ENCODE measurements around the gene SMPD3. TPM values are rescaled to one million over a fixed set of nuclear protein-coding genes. Genes with fewer than 3 reads are reported as not detected.

Gene SMPD3
- total RNA-seq, 1 experiment from 2014 or later: 0.89 TPM

- TF ChIP-seq EGR1 (IDR thresholded peaks at IDR 0.05; ENCODE audit: low read depth): no peak
Measured at GRCh38 chr16:68385371-68385770, 62.9 kb downstream of the SMPD3 start (continued).

- no peak overlapping the region for H3K4me3 ChIP-seq (replicated peaks in 1 of 2; ENCODE audit: low read depth in 1 of 2, low read length in 2 of 2)
- no peak overlapping the region for H2AFZ ChIP-seq (ENCODE audit: low read depth, low read length, poor library complexity, severe bottlenecking)
- intact Hi-C loops (cut with micrococcal nuclease): no loop called here
- H3K27me3 ChIP-seq (ENCODE audit: insufficient read depth, low read length): no peaks in the 10 kb centered on the region
- H3K27ac ChIP-seq (ENCODE audit: low read depth, low read length): no peak overlapping the region
- H3K36me3 ChIP-seq (ENCODE audit: control insufficient read depth in 1 of 2, insufficient read depth in 2 of 2, low read length in 2 of 2): no peaks in the 10 kb centered on the region
- H3K9me2 ChIP-seq (ENCODE audit: insufficient read depth): no peaks in the 10 kb centered on the region
- H3K79me2 ChIP-seq (ENCODE audit: insufficient read depth, low read length): no peaks in the 10 kb centered on the region
- RAD21 ChIA-PET (ENCODE audit: low non-redundant PET in 1 of 2, low total read pairs in 2 of 2, uncharacterized antibody in 2 of 2, unreplicated experiment in 2 of 2): no interaction called here
- H4K20me1 ChIP-seq (ENCODE audit: insufficient read depth): no peaks in the 10 kb centered on the region
- no TSS peak for BruUV-seq (replicated peaks)
- H3K4me1 ChIP-seq (ENCODE audit: control insufficient read depth in 1 of 2, insufficient read depth in 2 of 2, low read length in 2 of 2): peaks cover 0 to 15% of the 10 kb centered on the region in 2 experiments; a peak in 1 of 4 replicates
- DNase-seq (ENCODE audit: low read depth, low spot score): no peak
- POLR2A ChIA-PET: no interaction called here
- H3K4me2 ChIP-seq (ENCODE audit: low read length): no peak overlapping the region
- no peaks in the 10 kb centered on the region for H3K9me3 ChIP-seq (ENCODE audit: control insufficient read depth in 1 of 2, insufficient read depth in 1 of 2, low read depth in 1 of 2, low read length in 2 of 2)
- CTCF ChIA-PET: interaction anchor here (0.8 kb wide), 1 partner anchor 12 kb away, joined by 3 read pairs; no protein-coding TSS in a partner anchor
- ATAC-seq: no peak
- H3K9ac ChIP-seq (ENCODE audit: low read length): no peak overlapping the region
- TF ChIP-seq YY1 (IDR thresholded peaks at IDR 0.05; ENCODE audit: extremely low read depth, insufficient replicate concordance, low read depth, low read length) (no peak), CBX3 (IDR thresholded peaks at IDR 0.05; ENCODE audit: low read depth) (no peak), SRF (IDR thresholded peaks at IDR 0.05; ENCODE audit: low read depth) (no peak), EZH2 (IDR thresholded peaks at IDR 0.05) (no peak)
Measured at GRCh38 chr16:68384288-68385161, 63.8 kb downstream of the SMPD3 start.

- no peak overlapping the region for H3K9ac ChIP-seq (ENCODE audit: low read length)
- no peak overlapping the region for H3K27ac ChIP-seq (ENCODE audit: low read depth, low read length)
- no TSS peak for BruUV-seq (replicated peaks)
- H3K4me2 ChIP-seq (ENCODE audit: low read length): no peak overlapping the region
- CTCF ChIA-PET: no interaction called here
- no peaks in the 10 kb centered on the region for H3K79me2 ChIP-seq (ENCODE audit: insufficient read depth, low read length)
- H3K27me3 ChIP-seq (ENCODE audit: insufficient read depth, low read length): no peaks in the 10 kb centered on the region
- no peaks in the 10 kb centered on the region for H3K9me2 ChIP-seq (ENCODE audit: insufficient read depth)
- POLR2A ChIA-PET: no interaction called here
- no peaks in the 10 kb centered on the region for H3K36me3 ChIP-seq (ENCODE audit: control insufficient read depth in 1 of 2, insufficient read depth in 2 of 2, low read length in 2 of 2)
- RAD21 ChIA-PET (ENCODE audit: low non-redundant PET in 1 of 2, low total read pairs in 2 of 2, uncharacterized antibody in 2 of 2, unreplicated experiment in 2 of 2): no interaction called here
- no peak for ATAC-seq
- no peak overlapping the region for H3K4me3 ChIP-seq (replicated peaks in 1 of 2; ENCODE audit: low read depth in 1 of 2, low read length in 2 of 2)
- H2AFZ ChIP-seq (ENCODE audit: low read depth, low read length, poor library complexity, severe bottlenecking): no peak overlapping the region
- H3K9me3 ChIP-seq (ENCODE audit: control insufficient read depth in 1 of 2, insufficient read depth in 1 of 2, low read depth in 1 of 2, low read length in 2 of 2): no peaks in the 10 kb centered on the region
- intact Hi-C loops (cut with micrococcal nuclease): no loop called here
- peaks cover 0 to 15% of the 10 kb centered on the region in 2 experiments; a peak in 1 of 4 replicates for H3K4me1 ChIP-seq (ENCODE audit: control insufficient read depth in 1 of 2, insufficient read depth in 2 of 2, low read length in 2 of 2)
- DNase-seq (ENCODE audit: low read depth, low spot score): no peak
- no peaks in the 10 kb centered on the region for H4K20me1 ChIP-seq (ENCODE audit: insufficient read depth)
- no peak for TF ChIP-seq EZH2 (IDR thresholded peaks at IDR 0.05)
- no peak for TF ChIP-seq REST (IDR thresholded peaks at IDR 0.05; ENCODE audit: low read depth)
- no peak for TF ChIP-seq CBX3 (IDR thresholded peaks at IDR 0.05; ENCODE audit: low read depth)
- no peak for TF ChIP-seq CEBPB (IDR thresholded peaks at IDR 0.05; ENCODE audit: low read depth)
- no peak for TF ChIP-seq SIN3A (IDR thresholded peaks at IDR 0.05; ENCODE audit: low read depth)
- no peak for TF ChIP-seq CTCF (IDR thresholded peaks at IDR 0.05 in 2 of 3, conservative IDR thresholded peaks at IDR 0.05 in 1 of 3; ENCODE audit: borderline replicate concordance in 1 of 3, insufficient read depth in 1 of 3, low read depth in 2 of 3, low read length in 2 of 3)
- no peak for TF ChIP-seq ZFX (IDR thresholded peaks at IDR 0.05)
- no peak for TF ChIP-seq EZH2phosphoT487 (IDR thresholded peaks at IDR 0.05; ENCODE audit: borderline replicate concordance)
- TF ChIP-seq POLR2AphosphoS5 (IDR thresholded peaks at IDR 0.05; ENCODE audit: low read depth, low read length): no peak
Measured at GRCh38 chr16:68383858-68384257, 64.5 kb downstream of the SMPD3 start.

Measured in HCT116 (cell line).